DOHH2 (cell line): Measurements from ENCODE around the gene SIRT7.

Experiments used
- CTCF ChIP-seq: fragments of 200-600 bp; sonication (generic); IDR thresholded peaks from one replicate; pipeline ENCODE4 v1.5.1; 2014; ENCODE audit warnings: antibody characterized with exemption, mild to moderate bottlenecking, low read depth, low read length; ENCODE audit not compliant: poor library complexity, severe bottlenecking
- EZH2phosphoT487 ChIP-seq: fragments of 200-600 bp; sonication (generic); IDR thresholded peaks from 2 replicates; pipeline ENCODE4 v1.6.1; 2017; ENCODE audit warnings: borderline replicate concordance, mild to moderate bottlenecking, antibody characterized with exemption, low read length, moderate library complexity, mixed read lengths

DNA sequence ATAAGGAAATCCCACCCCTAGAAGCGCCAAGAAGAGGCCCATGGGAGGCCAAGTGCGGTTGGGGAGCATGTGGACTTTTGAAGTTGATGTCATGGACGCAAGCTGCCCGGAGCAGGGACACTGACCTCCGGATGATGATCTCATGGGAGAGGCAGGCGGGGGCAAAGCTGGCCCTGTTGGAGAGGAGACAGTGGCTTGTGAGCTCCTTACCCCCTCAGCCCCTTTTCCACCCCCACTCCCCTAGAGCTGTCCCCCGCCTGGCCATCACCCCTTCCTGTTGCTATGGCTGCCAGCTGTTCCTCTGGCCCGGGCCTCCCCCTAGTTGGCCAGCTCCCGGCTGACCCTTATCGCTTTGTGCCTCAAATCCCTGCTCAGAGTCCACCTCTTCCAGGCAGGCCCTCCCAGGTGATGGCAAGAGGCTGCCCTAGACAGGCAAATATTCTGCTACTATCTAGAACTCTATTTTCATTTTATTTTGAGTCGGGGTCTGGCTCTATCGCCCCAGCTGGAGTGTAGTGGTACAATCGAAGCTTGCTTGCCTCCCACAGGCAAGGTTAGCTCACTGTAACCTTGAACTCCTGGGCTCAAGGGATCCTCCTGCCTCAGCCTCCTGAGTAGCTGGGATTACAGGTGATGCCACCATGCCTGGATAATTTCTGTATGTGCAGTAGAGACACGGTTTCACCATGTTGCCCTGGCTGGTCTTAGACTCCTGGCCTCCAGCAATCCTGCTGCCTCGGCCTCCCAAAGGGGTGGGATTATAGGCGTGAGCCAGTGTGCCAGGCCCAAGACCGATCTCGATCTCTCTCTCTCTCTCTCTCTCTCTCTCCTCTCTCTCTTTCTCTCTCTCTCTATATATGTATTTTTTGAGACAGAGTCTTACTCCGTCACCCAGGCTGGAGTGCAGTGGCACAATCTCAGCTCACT is 36.4 kb upstream of the SIRT7 start:
- no peak for TF ChIP-seq CTCF
- no peak for TF ChIP-seq EZH2phosphoT487
